Tibial artery (tissue), 4 donors: ENCODE data around the gene RARRES1.
"Not testable (repeated sequence)": the region's sequence is repeated elsewhere in the genome, so short reads cannot be mapped to it uniquely, and the experiment has no call there.

Experiments
- DNase-seq, 2 donors: peaks; one replicate each; pipeline ENCODE4 v3.0.0-alpha.2; 2019
- H3K27ac ChIP-seq, 2 donors: fragments of 200-600 bp; sonication (generic) in 1 of 2; 1 replicate in 1 of 2; 2 replicates in 1 of 2; pipeline ENCODE4 v1.5.1; 2018 to 2019; ENCODE audit warnings: mild to moderate bottlenecking in 1 of 2
- H3K27me3 ChIP-seq, 2 donors: fragments of 200-600 bp; sonication (generic) in 1 of 2; one replicate each; pipeline versions ENCODE4 v1.5.1 to v1.6.0; 2016 to 2019
- H3K36me3 ChIP-seq, 3 donors: fragments of 200-600 bp; sonication (generic) in 2 of 3; one replicate each; pipeline ENCODE4 v1.5.1; 2016 to 2019; ENCODE audit warnings: mild to moderate bottlenecking in 2 of 3
- H3K4me1 ChIP-seq, 4 donors: fragments of 200-600 bp; sonication (generic) in 2 of 4; 1 replicate in 3 of 4; 2 replicates in 1 of 4; pipeline ENCODE4 v1.5.1; 2016 to 2019
- H3K4me3 ChIP-seq, 2 donors: fragments of 200-600 bp; sonication (generic) in 1 of 2; 1 replicate in 1 of 2; 2 replicates in 1 of 2; pipeline ENCODE4 v1.5.1; 2018 to 2019; ENCODE audit warnings: mild to moderate bottlenecking in 2 of 2
- H3K9me3 ChIP-seq, 3 donors: fragments of 200-600 bp; sonication (generic) in 1 of 3; one replicate each; pipeline ENCODE4 v1.5.1; 2016 to 2019
- CTCF ChIP-seq, 2 experiments: fragments of 200-600 bp in 1 of 2; fragments of 450-650 bp in 1 of 2; IDR thresholded peaks; one replicate each; pipeline ENCODE4 v1.5.1; 2017 to 2019; ENCODE audit warnings: antibody characterized with exemption in 2 of 2, mild to moderate bottlenecking in 1 of 2, moderate library complexity in 1 of 2
- intact Hi-C: fragments of 100-400 bp; cut with DNase I; formaldehyde crosslinking; loops from one replicate; pipeline ENCODE4 v1.15.0; 2023; ENCODE audit warnings: low total_unique reads

RARRES1 gene

GRCh38 chr3:158702815-158703481 is 29.3 kb downstream of the RARRES1 start:
- H3K27ac ChIP-seq: no peak overlapping the region
- intact Hi-C loops: no loop called here
- no peaks in the 10 kb centered on the region for H3K27me3 ChIP-seq
- no peak overlapping the region for H3K4me3 ChIP-seq
- no peak for TF ChIP-seq CTCF (IDR thresholded peaks at IDR 0.05)
- DNase-seq: no peak
- peaks cover 0 to 24% (median 0%) of the 10 kb centered on the region in 3 donors for H3K36me3 ChIP-seq
- H3K9me3 ChIP-seq: no peaks in the 10 kb centered on the region
- peaks cover 0 to 27% (median 0%) of the 10 kb centered on the region in 4 donors for H3K4me1 ChIP-seq

GRCh38 chr3:158701420-158702065 is 30.7 kb downstream of the RARRES1 start:
- peaks cover 0 to 27% (median 0%) of the 10 kb centered on the region in 4 donors for H3K4me1 ChIP-seq
- no peak overlapping the region for H3K4me3 ChIP-seq
- TF ChIP-seq CTCF (IDR thresholded peaks at IDR 0.05): no peak
- intact Hi-C loops: no loop called here
- no peaks in the 10 kb centered on the region for H3K9me3 ChIP-seq
- no peak for DNase-seq
- no peaks in the 10 kb centered on the region for H3K27me3 ChIP-seq
- H3K36me3 ChIP-seq: peaks cover 0 to 19% (median 0%) of the 10 kb centered on the region in 3 donors
- no peak overlapping the region for H3K27ac ChIP-seq

- Histone ChIP-seq H3K4me3 (no peak overlapping the region), H3K27ac (no peak overlapping the region), H3K4me1 (peaks cover 0 to 27% (median 0%) of the 10 kb centered on the region in 4 donors), H3K36me3 (peaks cover 0 to 13% (median 0%) of the 10 kb centered on the region in 3 donors), H3K27me3 (no peaks in the 10 kb centered on the region), H3K9me3 (no peaks in the 10 kb centered on the region)
- DNase-seq: no peak
- intact Hi-C loops: no loop called here
- no peak for TF ChIP-seq CTCF (IDR thresholded peaks at IDR 0.05)
Observed at GRCh38 chr3:158700559-158700958, 31.7 kb downstream of the RARRES1 start.

GRCh38 chr3:158696618-158697017 is 35.6 kb downstream of the RARRES1 start:
- DNase-seq: no peak
- H3K9me3 ChIP-seq: no peaks in the 10 kb centered on the region
- TF ChIP-seq CTCF (IDR thresholded peaks at IDR 0.05): no peak
- intact Hi-C loops: no loop called here
- peaks cover 0 to 16% (median 0%) of the 10 kb centered on the region in 4 donors for H3K4me1 ChIP-seq
- H3K36me3 ChIP-seq: peaks cover 0 to 37% (median 19%) of the 10 kb centered on the region in 3 donors
- no peaks in the 10 kb centered on the region for H3K27me3 ChIP-seq
- no peak overlapping the region for H3K4me3 ChIP-seq
- H3K27ac ChIP-seq: no peak overlapping the region

- intact Hi-C loops, H3K4me3 ChIP-seq, H3K9me3 ChIP-seq, DNase-seq, H3K27me3 ChIP-seq, H3K4me1 ChIP-seq, H3K27ac ChIP-seq: not testable (repeated sequence)
- peaks cover 0 to 47% (median 31%) of the 10 kb centered on the region in 3 donors for H3K36me3 ChIP-seq
Observed at GRCh38 chr3:158693866-158694456, 38.3 kb downstream of the RARRES1 start.

GRCh38 chr3:158685159-158685558 is 47.1 kb downstream of the RARRES1 start:
- Histone ChIP-seq H3K27ac (no peak overlapping the region), H3K4me1 (no peaks in the 10 kb centered on the region), H3K4me3 (no peak overlapping the region), H3K9me3 (no peaks in the 10 kb centered on the region), H3K36me3 (peaks cover 5 to 25% (median 19%) of the 10 kb centered on the region in 3 donors), H3K27me3 (no peaks in the 10 kb centered on the region)
- intact Hi-C loops: no loop called here
- no peak for DNase-seq
- no peak for TF ChIP-seq CTCF (IDR thresholded peaks at IDR 0.05)
